ENCODE data around the gene SNX19. TPM values are rescaled to one million over a fixed set of nuclear protein-coding genes. Genes with fewer than 3 reads are reported as not detected.

The SNX19 gene
- total and polyA plus RNA-seq, 2 of the 4 experiments (the other 2 are of a cell fraction), result 35.9 to 113 TPM

DNA sequence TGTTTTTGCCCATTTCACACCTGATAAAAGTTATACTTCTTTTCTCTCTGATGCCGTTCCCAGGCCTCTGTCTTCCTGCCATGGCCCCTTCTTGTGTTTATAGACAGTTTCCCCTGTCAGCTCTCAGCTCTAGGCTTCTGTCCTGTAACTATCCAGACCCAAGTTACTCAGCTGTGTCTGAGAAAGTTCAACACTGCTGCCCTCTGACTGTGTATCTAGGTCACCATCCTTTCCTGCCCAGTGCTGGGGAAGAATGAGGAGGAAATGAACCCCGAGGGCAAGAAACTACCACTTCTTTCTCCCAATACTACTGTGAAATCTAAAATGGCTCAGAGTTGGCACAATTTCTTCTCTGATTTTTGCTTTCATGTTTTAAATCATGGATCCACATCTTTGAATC lies 29.6 kb downstream of the SNX19 start:
- H3K4me3 ChIP-seq (ENCODE audit: insufficient read depth, low read depth, low read length), result no peak overlapping the region
- H2BK5ac ChIP-seq (ENCODE audit: low read depth, low read length, poor library complexity, severe bottlenecking), result no peak overlapping the region
- H2BK120ac ChIP-seq (ENCODE audit: low read depth, low read length), result no peak overlapping the region
- no peak overlapping the region for H2AK5ac ChIP-seq (ENCODE audit: low read depth, low read length)
- TF ChIP-seq CHD1 (IDR thresholded peaks at IDR 0.05; ENCODE audit: low read depth, low read length) (no peak), RCOR1 (IDR thresholded peaks at IDR 0.05; ENCODE audit: insufficient replicate concordance, low read length) (no peak), POLR2A (IDR thresholded peaks at IDR 0.05; ENCODE audit: low read depth, low read length) (no peak), MAFK (IDR thresholded peaks at IDR 0.05; ENCODE audit: low read depth, low read length) (no peak)
- TF ChIP-seq, protein P1, sequence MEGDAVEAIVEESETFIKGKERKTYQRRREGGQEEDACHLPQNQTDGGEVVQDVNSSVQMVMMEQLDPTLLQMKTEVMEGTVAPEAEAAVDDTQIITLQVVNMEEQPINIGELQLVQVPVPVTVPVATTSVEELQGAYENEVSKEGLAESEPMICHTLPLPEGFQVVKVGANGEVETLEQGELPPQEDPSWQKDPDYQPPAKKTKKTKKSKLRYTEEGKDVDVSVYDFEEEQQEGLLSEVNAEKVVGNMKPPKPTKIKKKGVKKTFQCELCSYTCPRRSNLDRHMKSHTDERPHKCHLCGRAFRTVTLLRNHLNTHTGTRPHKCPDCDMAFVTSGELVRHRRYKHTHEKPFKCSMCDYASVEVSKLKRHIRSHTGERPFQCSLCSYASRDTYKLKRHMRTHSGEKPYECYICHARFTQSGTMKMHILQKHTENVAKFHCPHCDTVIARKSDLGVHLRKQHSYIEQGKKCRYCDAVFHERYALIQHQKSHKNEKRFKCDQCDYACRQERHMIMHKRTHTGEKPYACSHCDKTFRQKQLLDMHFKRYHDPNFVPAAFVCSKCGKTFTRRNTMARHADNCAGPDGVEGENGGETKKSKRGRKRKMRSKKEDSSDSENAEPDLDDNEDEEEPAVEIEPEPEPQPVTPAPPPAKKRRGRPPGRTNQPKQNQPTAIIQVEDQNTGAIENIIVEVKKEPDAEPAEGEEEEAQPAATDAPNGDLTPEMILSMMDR (conservative IDR thresholded peaks at IDR 0.05; ENCODE audit: low read depth, low read length), result no peak
- no peak overlapping the region for H2AK9ac ChIP-seq (replicated peaks; ENCODE audit: low read depth, low read length, poor library complexity)
- intact Hi-C loops (cut with micrococcal nuclease), result no loop called here
- peaks cover 16 to 33% of the 10 kb centered on the region in 2 experiments for H3K79me1 ChIP-seq (ENCODE audit: low read depth in 1 of 2, low read length in 2 of 2)
- H2AFZ ChIP-seq (replicated peaks; ENCODE audit: low read length, poor library complexity), result no peak overlapping the region
- no peak overlapping the region for H3K27ac ChIP-seq (ENCODE audit: insufficient read depth, low read length)
- no peak overlapping the region for H3K23ac ChIP-seq (ENCODE audit: low read depth, low read length)
- H3K4me1 ChIP-seq (ENCODE audit: control insufficient read depth, insufficient read depth, low read length), result peaks cover 6% of the 10 kb centered on the region
- H3K9me3 ChIP-seq (ENCODE audit: control insufficient read depth, insufficient read depth, low read length), result no peaks in the 10 kb centered on the region
- H3K36me3 ChIP-seq (ENCODE audit: control insufficient read depth, insufficient read depth, low read length), result peaks cover 24% of the 10 kb centered on the region
- no TSS peak for BruUV-seq (replicated peaks)
- CTCF ChIA-PET, result no interaction called here
- no peak overlapping the region for H2BK20ac ChIP-seq (ENCODE audit: low read depth, low read length)
- H3K4me2 ChIP-seq (ENCODE audit: low read depth, low read length), result no peak overlapping the region
- H4K20me1 ChIP-seq (ENCODE audit: insufficient read depth, low read length), result no peaks in the 10 kb centered on the region
- POLR2A ChIA-PET (ENCODE audit: unreplicated experiment), result no interaction called here
- H4K5ac ChIP-seq (ENCODE audit: low read depth, low read length), result no peak overlapping the region
- WGBS, 2 experiments (ENCODE audit: extremely low coverage in 2 of 2, insufficient read length in 1 of 2), result 22% methylated on average over 1 of the region's 2 CpGs; no CpG with 5 or more reads in 1 of the 2 experiments
- H3K9ac ChIP-seq (ENCODE audit: low read depth, low read length), result no peak overlapping the region
- no peak overlapping the region for H4K91ac ChIP-seq (ENCODE audit: insufficient read depth, low read depth, low read length)
- dilution Hi-C loops (cut with HindIII; ENCODE audit: low sequenced_read_pairs, unreplicated experiment), result no loop called here
- H4K8ac ChIP-seq (ENCODE audit: low read depth in 2 of 2, low read length in 2 of 2), result no peak overlapping the region
- H3K56ac ChIP-seq (ENCODE audit: extremely low read depth, insufficient read depth, low read length), result no peak overlapping the region
- in situ Hi-C loops (cut with MboI; ENCODE audit: low sequenced_read_pairs), result no loop called here
- peak; percentile 20 for DNase-seq
- H3K4ac ChIP-seq (ENCODE audit: low read depth, low read length), result no peak overlapping the region
- no peak overlapping the region for H2BK15ac ChIP-seq (ENCODE audit: low read depth, low read length)
- H3K27me3 ChIP-seq (ENCODE audit: control insufficient read depth, insufficient read depth, low read length), result no peaks in the 10 kb centered on the region
- ATAC-seq (ENCODE audit: low read depth), result peak; percentile 57
- no peak overlapping the region for H3K18ac ChIP-seq (ENCODE audit: low read depth, low read length)
- H3K14ac ChIP-seq (replicated peaks; ENCODE audit: low read depth, low read length), result no peak overlapping the region; the same call in 1 of the 2 replicates
- peaks cover 4% of the 10 kb centered on the region; the same call in 1 of the 2 replicates for H3K9me1 ChIP-seq (ENCODE audit: insufficient read depth, low read length)
